ENCODE measurements around the gene NET1. TPM values are rescaled to one million over a fixed set of nuclear protein-coding genes. Genes with fewer than 3 reads are reported as not detected.

Gene NET1
- polyA plus RNA-seq, 2 of the 4 experiments (the other 2 are of a cell fraction) = 42.9 to 132 TPM

DNA sequence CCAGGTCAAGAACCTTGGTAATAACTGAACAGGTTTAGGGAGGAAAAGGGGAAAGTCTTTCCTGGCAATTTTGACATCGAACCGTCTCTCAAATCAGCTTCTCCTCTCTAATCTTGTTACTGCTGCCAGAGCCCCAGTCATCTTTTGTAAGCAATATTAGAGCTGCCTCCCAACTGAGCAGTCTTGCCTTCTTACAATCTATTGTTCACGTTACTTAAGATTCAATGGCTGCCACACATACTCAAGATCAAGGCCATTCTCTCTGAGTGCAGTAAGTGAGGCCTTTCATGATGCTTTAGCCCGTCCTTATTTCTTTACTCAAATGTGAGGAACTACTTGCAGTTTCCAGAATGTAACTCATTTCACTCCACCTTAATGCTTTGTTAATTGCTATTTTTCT is 12.4 kb downstream of the NET1 start:
- CTCF ChIA-PET = interaction anchor here (0.6 to 2.5 kb wide), 9 partner anchors 9 to 610 kb away, joined by 3 to 15 read pairs (median 5); no protein-coding TSS in a partner anchor
- TF ChIP-seq HOXB13 (CRISPR knock-in tag; IDR thresholded peaks at IDR 0.05; ENCODE audit: low read depth) (no peak), CEBPB (IDR thresholded peaks at IDR 0.05) (no peak), GATA3 (IDR thresholded peaks at IDR 0.05; ENCODE audit: borderline replicate concordance) (no peak), CHD2 (IDR thresholded peaks at IDR 0.05; ENCODE audit: low read length, partially characterized antibody) (no peak), JUN (IDR thresholded peaks at IDR 0.05) (no peak), CBX8 (IDR thresholded peaks at IDR 0.05) (no peak), KDM5A (IDR thresholded peaks at IDR 0.05) (no peak), ESRRA (IDR thresholded peaks at IDR 0.05; ENCODE audit: borderline replicate concordance, low read length) (no peak), MYC (IDR thresholded peaks at IDR 0.05; ENCODE audit: borderline replicate concordance, low read length) (no peak), NPAS2 (CRISPR knock-in tag; IDR thresholded peaks at IDR 0.05; ENCODE audit: borderline replicate concordance) (no peak), TFCP2L1 (CRISPR knock-in tag; IDR thresholded peaks at IDR 0.05) (no peak), HEYL (CRISPR knock-in tag; IDR thresholded peaks at IDR 0.05) (no peak), FOSB (CRISPR knock-in tag; IDR thresholded peaks at IDR 0.05) (no peak), MAZ (IDR thresholded peaks at IDR 0.05; ENCODE audit: borderline replicate concordance, low read depth, low read length) (no peak), SMC3 (IDR thresholded peaks at IDR 0.05) (no peak), FOXS1 (CRISPR knock-in tag; IDR thresholded peaks at IDR 0.05) (no peak), NR3C1 (IDR thresholded peaks at IDR 0.05) (no peak), RNF2 (IDR thresholded peaks at IDR 0.05; ENCODE audit: borderline replicate concordance, low read depth) (no peak), CBX2 (IDR thresholded peaks at IDR 0.05; ENCODE audit: borderline replicate concordance, low read depth) (no peak)
- TF ChIP-seq, protein P1, sequence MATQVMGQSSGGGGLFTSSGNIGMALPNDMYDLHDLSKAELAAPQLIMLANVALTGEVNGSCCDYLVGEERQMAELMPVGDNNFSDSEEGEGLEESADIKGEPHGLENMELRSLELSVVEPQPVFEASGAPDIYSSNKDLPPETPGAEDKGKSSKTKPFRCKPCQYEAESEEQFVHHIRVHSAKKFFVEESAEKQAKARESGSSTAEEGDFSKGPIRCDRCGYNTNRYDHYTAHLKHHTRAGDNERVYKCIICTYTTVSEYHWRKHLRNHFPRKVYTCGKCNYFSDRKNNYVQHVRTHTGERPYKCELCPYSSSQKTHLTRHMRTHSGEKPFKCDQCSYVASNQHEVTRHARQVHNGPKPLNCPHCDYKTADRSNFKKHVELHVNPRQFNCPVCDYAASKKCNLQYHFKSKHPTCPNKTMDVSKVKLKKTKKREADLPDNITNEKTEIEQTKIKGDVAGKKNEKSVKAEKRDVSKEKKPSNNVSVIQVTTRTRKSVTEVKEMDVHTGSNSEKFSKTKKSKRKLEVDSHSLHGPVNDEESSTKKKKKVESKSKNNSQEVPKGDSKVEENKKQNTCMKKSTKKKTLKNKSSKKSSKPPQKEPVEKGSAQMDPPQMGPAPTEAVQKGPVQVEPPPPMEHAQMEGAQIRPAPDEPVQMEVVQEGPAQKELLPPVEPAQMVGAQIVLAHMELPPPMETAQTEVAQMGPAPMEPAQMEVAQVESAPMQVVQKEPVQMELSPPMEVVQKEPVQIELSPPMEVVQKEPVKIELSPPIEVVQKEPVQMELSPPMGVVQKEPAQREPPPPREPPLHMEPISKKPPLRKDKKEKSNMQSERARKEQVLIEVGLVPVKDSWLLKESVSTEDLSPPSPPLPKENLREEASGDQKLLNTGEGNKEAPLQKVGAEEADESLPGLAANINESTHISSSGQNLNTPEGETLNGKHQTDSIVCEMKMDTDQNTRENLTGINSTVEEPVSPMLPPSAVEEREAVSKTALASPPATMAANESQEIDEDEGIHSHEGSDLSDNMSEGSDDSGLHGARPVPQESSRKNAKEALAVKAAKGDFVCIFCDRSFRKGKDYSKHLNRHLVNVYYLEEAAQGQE (IDR thresholded peaks at IDR 0.05) = no peak
- FAIRE-seq (peak; percentile 83), DNase-seq (ENCODE audit: low read depth in 1 of 2, low spot score in 1 of 2) (no peak), ATAC-seq (no peak)
- Histone ChIP-seq H3K4me1 (peaks cover 23% of the 10 kb centered on the region), H3K4me2 (no peak overlapping the region), H3K4me3 (no peak overlapping the region), H3K9me3 (peaks cover 4% of the 10 kb centered on the region; the same call in 2 of the 3 replicates), H3K27ac (peak overlapping the region in 1 of 2 experiments; percentile 20; a peak in 1 of 6 replicates)
- POLR2A ChIA-PET = no interaction called here
- WGBS (ENCODE audit: missing lambda C conversion rate) = 71% methylated on average over 4 of the region's 4 CpGs

DNA sequence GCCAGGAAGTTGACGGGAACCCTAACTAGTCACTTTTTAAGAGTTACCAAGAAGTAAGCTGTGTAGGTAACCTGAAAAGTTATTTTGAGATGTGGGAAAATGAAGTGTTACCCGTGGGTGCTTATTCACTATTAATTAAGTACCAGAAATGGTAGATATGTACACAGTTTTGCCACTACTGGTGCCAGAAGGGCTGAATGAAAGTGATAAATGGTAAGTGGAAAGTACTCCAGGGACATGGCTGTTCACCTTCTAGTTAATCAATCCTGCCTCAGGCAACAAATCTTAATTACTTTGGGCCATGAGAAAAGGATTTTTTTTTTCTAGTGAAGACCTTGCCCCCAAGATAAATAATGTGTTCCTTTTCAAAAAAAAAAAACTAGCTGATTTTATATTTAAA is 15.8 kb downstream of the NET1 start:
- WGBS (ENCODE audit: missing lambda C conversion rate) = 78% methylated on average over 2 of the region's 2 CpGs
- ATAC-seq = no peak
- Histone ChIP-seq H3K4me1 (peaks cover 29% of the 10 kb centered on the region), H3K27ac (0 out of 6 replicates have a peak overlapping the region, but pooled peaks have one; percentile 3 to 7), H3K4me3 (no peak overlapping the region), H3K9me3 (peaks cover 5% of the 10 kb centered on the region; the same call in 2 of the 3 replicates), H3K4me2 (no peak overlapping the region)
- no peak for DNase-seq (ENCODE audit: low read depth in 1 of 2, low spot score in 1 of 2)
- CTCF ChIA-PET = interaction anchor here (0.6 to 1.9 kb wide), 6 partner anchors 17 to 613 kb away, joined by 3 to 4 read pairs (median 4); no protein-coding TSS in a partner anchor
- POLR2A ChIA-PET = interaction anchor here (0.7 to 1.2 kb wide), 3 partner anchors 17 to 578 kb away, joined by 3 to 7 read pairs (median 4); no protein-coding TSS in a partner anchor
- TF ChIP-seq HOXB13 (CRISPR knock-in tag; IDR thresholded peaks at IDR 0.05; ENCODE audit: low read depth) (no peak), KDM5A (IDR thresholded peaks at IDR 0.05) (no peak), NFE2L2 (conservative IDR thresholded peaks at IDR 0.05; ENCODE audit: low read length) (no peak), KDM1A (IDR thresholded peaks at IDR 0.05; ENCODE audit: low read depth) (no peak), TP53 (CRISPR knock-in tag; IDR thresholded peaks at IDR 0.05) (no peak), CHD2 (IDR thresholded peaks at IDR 0.05; ENCODE audit: low read length, partially characterized antibody) (no peak), RAD21 (conservative IDR thresholded peaks at IDR 0.05 in 1 of 2, IDR thresholded peaks at IDR 0.05 in 1 of 2) (no peak)
- TF ChIP-seq, protein P2, sequence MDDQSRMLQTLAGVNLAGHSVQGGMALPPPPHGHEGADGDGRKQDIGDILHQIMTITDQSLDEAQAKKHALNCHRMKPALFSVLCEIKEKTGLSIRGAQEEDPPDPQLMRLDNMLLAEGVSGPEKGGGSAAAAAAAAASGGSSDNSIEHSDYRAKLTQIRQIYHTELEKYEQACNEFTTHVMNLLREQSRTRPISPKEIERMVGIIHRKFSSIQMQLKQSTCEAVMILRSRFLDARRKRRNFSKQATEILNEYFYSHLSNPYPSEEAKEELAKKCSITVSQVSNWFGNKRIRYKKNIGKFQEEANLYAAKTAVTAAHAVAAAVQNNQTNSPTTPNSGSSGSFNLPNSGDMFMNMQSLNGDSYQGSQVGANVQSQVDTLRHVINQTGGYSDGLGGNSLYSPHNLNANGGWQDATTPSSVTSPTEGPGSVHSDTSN (IDR thresholded peaks at IDR 0.05) = no peak
- TF ChIP-seq, protein P3, sequence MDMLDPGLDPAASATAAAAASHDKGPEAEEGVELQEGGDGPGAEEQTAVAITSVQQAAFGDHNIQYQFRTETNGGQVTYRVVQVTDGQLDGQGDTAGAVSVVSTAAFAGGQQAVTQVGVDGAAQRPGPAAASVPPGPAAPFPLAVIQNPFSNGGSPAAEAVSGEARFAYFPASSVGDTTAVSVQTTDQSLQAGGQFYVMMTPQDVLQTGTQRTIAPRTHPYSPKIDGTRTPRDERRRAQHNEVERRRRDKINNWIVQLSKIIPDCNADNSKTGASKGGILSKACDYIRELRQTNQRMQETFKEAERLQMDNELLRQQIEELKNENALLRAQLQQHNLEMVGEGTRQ (IDR thresholded peaks at IDR 0.05) = no peak
- TF ChIP-seq, protein P4, sequence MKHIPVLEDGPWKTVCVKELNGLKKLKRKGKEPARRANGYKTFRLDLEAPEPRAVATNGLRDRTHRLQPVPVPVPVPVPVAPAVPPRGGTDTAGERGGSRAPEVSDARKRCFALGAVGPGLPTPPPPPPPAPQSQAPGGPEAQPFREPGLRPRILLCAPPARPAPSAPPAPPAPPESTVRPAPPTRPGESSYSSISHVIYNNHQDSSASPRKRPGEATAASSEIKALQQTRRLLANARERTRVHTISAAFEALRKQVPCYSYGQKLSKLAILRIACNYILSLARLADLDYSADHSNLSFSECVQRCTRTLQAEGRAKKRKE (CRISPR knock-in tag; IDR thresholded peaks at IDR 0.05; ENCODE audit: low read depth) = no peak
- no peak for FAIRE-seq
